ENCODE measurements around the gene ATOSB.

DNA sequence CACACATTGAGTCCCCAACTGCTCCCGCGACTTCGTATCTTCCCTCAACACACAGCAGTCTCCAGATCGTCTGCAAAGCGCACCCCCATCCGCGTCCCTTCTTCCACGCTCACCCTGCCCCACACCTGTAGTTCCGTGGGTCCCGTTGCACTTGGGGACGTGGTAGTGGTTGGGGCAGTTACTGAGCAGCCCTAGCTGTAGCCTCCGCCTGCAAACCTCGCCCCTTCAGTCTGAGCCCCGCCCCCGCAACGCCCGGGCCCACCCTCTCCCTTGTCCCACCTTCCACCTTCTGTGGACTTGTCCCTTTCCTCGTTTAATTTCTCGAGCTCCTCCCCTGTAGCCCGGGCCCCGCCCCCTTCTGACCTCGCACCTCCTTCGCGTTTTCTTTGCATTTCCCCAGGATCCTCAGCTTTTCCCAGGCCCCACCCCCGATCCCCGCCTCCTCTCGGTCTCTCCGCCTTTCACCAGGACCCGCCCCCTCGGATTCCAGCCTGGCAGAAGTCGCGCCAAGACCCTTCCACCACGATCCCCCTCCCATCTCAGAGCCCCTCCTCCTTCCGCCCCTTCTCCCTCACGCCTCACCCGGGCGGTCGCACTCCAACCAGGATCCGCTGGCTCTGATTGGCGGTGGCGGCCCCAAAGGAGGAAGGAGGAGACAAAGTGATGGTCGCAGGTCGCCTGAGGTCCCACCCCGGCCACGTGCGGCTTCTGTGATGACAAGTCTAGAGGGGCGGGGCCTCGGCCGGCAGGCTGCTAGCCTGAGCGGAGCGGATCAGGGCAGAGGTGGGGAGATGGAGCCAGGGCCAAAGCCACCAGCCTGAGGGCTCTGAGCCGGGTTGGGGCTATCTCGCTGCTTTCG is at the start of gene ATOSB:
- TF ChIP-seq, protein P1, sequence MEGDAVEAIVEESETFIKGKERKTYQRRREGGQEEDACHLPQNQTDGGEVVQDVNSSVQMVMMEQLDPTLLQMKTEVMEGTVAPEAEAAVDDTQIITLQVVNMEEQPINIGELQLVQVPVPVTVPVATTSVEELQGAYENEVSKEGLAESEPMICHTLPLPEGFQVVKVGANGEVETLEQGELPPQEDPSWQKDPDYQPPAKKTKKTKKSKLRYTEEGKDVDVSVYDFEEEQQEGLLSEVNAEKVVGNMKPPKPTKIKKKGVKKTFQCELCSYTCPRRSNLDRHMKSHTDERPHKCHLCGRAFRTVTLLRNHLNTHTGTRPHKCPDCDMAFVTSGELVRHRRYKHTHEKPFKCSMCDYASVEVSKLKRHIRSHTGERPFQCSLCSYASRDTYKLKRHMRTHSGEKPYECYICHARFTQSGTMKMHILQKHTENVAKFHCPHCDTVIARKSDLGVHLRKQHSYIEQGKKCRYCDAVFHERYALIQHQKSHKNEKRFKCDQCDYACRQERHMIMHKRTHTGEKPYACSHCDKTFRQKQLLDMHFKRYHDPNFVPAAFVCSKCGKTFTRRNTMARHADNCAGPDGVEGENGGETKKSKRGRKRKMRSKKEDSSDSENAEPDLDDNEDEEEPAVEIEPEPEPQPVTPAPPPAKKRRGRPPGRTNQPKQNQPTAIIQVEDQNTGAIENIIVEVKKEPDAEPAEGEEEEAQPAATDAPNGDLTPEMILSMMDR (IDR thresholded peaks at IDR 0.05), result no peak
- TF ChIP-seq POLR2AphosphoS5 (IDR thresholded peaks at IDR 0.05), result peak; percentile 59 to 73
- peak; percentile 30 for TF ChIP-seq POLR2A (IDR thresholded peaks at IDR 0.05; ENCODE audit: low read depth)
- no peak for TF ChIP-seq EP300 (IDR thresholded peaks at IDR 0.05)

All from esophagus muscularis mucosa (tissue), 4 donors.